Stomach (tissue), 9 donors: ENCODE data around the gene COX17. TPM values are rescaled to one million over a fixed set of nuclear protein-coding genes. Genes with fewer than 3 reads are reported as not detected.
"Not testable (repeated sequence)": the region's sequence is repeated elsewhere in the genome, so short reads cannot be mapped to it uniquely, and the experiment has no call there.

ENCODE experiments used
- DNase-seq, 2 donors: peaks; one replicate each; pipeline versions ENCODE4 v3.0.0 to v3.0.0-alpha.2; 2013 to 2019
- H3K27ac ChIP-seq, 5 donors: fragments of 200-600 bp in 4 of 5; sonication (generic) in 4 of 5; one replicate each; pipeline ENCODE4 v1.5.1; 2013 to 2019; ENCODE audit warnings: mild to moderate bottlenecking in 1 of 5, moderate library complexity in 1 of 5
- H3K27me3 ChIP-seq, 3 donors: fragments of 200-600 bp; sonication (generic); one replicate each; pipeline ENCODE4 v1.5.1; 2017 to 2019; ENCODE audit warnings: mixed run types in 1 of 3
- H3K36me3 ChIP-seq, 4 donors: fragments of 200-600 bp; sonication (generic); 1 replicate in 3 of 4; 2 replicates in 1 of 4; pipeline ENCODE4 v1.5.1; 2016 to 2019
- H3K4me1 ChIP-seq, 4 donors: fragments of 200-600 bp; sonication (generic); one replicate each; pipeline ENCODE4 v1.5.1; 2016 to 2019
- H3K4me3 ChIP-seq, 4 donors: fragments of 200-600 bp; sonication (generic) in 3 of 4; one replicate each; pipeline ENCODE4 v1.5.1; 2016 to 2019; ENCODE audit warnings: mild to moderate bottlenecking in 1 of 4
- H3K9me3 ChIP-seq, 4 donors: fragments of 200-600 bp; sonication (generic); one replicate each; pipeline ENCODE4 v1.5.1; 2016 to 2019
- CTCF ChIP-seq, 7 experiments: fragments of 450-650 bp in 4 of 7; fragments of 200-600 bp in 3 of 7; sonication (generic) in 3 of 7; IDR thresholded peaks; one replicate each; pipeline ENCODE4 v1.5.1; 2016 to 2019; ENCODE audit warnings: antibody characterized with exemption in 7 of 7, control low read depth in 2 of 7, mild to moderate bottlenecking in 1 of 7
- EP300 ChIP-seq: sonication (generic); formaldehyde crosslinking; IDR thresholded peaks from one replicate; pipeline ENCODE4 v1.6.1; 2017; ENCODE audit warnings: antibody characterized with exemption
- POLR2A ChIP-seq, 4 donors: fragments of 450-650 bp; IDR thresholded peaks; one replicate each; pipeline ENCODE4 v1.6.1; 2016; ENCODE audit warnings: antibody characterized with exemption in 4 of 4, control low read depth in 2 of 4, mild to moderate bottlenecking in 1 of 4, moderate library complexity in 1 of 4
- POLR2AphosphoS5 ChIP-seq, 3 donors: sonication (generic); formaldehyde crosslinking; IDR thresholded peaks; one replicate each; pipeline ENCODE4 v1.6.1; 2016; ENCODE audit warnings: antibody characterized with exemption in 3 of 3
- WGBS, 5 donors: extraction: QIAGEN DNeasy Blood & Tissue Kit in 3 of 5; methylation state at CpG; one replicate each; pipeline versions ENCODE4 v1.1.5 to v1.1.7; 2013 to 2018; 5-methylcytosine and 5-hydroxymethylcytosine counted together
- intact Hi-C: fragments of 100-400 bp; cut with DNase I; formaldehyde crosslinking; loops from one replicate; pipeline ENCODE4 v1.15.1; 2023; ENCODE audit warnings: low total_unique reads
- polyA plus RNA-seq, 3 donors: library from polyadenylated mRNA; stranded (reverse); fragments of 200-250 nt; gene quantifications; one replicate each; pipeline ENCODE4 v1.2.3, GENCODE V29; 2013
- total RNA-seq, 5 donors: library from RNA; depleted of rRNA; stranded (reverse); fragments of >200 nt; gene quantifications; one replicate each; pipeline versions ENCODE4 v1.1.0 to v1.2.3, GENCODE V29; 2014 to 2016
- donor health status: healthy with polysubstance abuse.
- donor health status: Bipolar disorder and iron deficiency.
- donor health status: healthy.

Gene COX17
- total and polyA plus RNA-seq, 8 donors, result 28.6 to 184 (median 57.5) TPM

GRCh38 chr3:119679874-119680273 is 2.7 kb upstream of the COX17 start:
- Histone ChIP-seq H3K4me3 (no peak overlapping the region), H3K4me1 (peaks cover 17 to 24% (median 20%) of the 10 kb centered on the region in 4 donors), H3K9me3 (no peaks in the 10 kb centered on the region), H3K27me3 (no peaks in the 10 kb centered on the region), H3K27ac (no peak overlapping the region), H3K36me3 (peaks cover 0 to 3% (median 1%) of the 10 kb centered on the region in 4 donors)
- TF ChIP-seq POLR2A (IDR thresholded peaks at IDR 0.05), result no peak
- no peak for TF ChIP-seq EP300
- TF ChIP-seq POLR2AphosphoS5 (IDR thresholded peaks at IDR 0.05), result no peak
- no peak for TF ChIP-seq CTCF (IDR thresholded peaks at IDR 0.05)
- intact Hi-C loops, result no loop called here
- no peak for DNase-seq

- Histone ChIP-seq H3K36me3 (peaks cover 15 to 20% (median 17%) of the 10 kb centered on the region in 4 donors), H3K4me3 (peak overlapping the region in 1 of 4 donors; percentile 74), H3K4me1 (peaks cover 17 to 26% (median 20%) of the 10 kb centered on the region in 4 donors), H3K27ac (peak overlapping the region in 1 of 5 donors; percentile 96)
- H3K9me3 ChIP-seq, intact Hi-C loops, H3K27me3 ChIP-seq, DNase-seq: not testable (repeated sequence)
- WGBS, 5 donors, result 96 to 99% (median 98%) methylated on average over 10 of the region's 10 CpGs
Observed at GRCh38 chr3:119678209-119678608, 1.0 kb upstream of the COX17 start.

- H3K36me3 ChIP-seq, result peaks cover 16 to 26% (median 22%) of the 10 kb centered on the region in 4 donors
- H3K27ac ChIP-seq, result peak overlapping the region; percentile 91 to 97 (median 95)
- H3K4me1 ChIP-seq, result peaks cover 17 to 28% (median 22%) of the 10 kb centered on the region in 4 donors
- TF ChIP-seq POLR2AphosphoS5 (IDR thresholded peaks at IDR 0.05), result no peak
- no peak for DNase-seq
- no peaks in the 10 kb centered on the region for H3K27me3 ChIP-seq
- intact Hi-C loops, result no loop called here
- 3 to 8% (median 6%) methylated on average over 6 of the region's 6 CpGs for WGBS, 5 donors
- H3K4me3 ChIP-seq, result peak overlapping the region; percentile 61 to 74 (median 70)
- no peaks in the 10 kb centered on the region for H3K9me3 ChIP-seq
Observed at GRCh38 chr3:119677641-119677934, 382 bp upstream of the COX17 start.

GRCh38 chr3:119676020-119676419 is 1.2 kb downstream of the COX17 start:
- intact Hi-C loops, result no loop called here
- DNase-seq, result no peak
- WGBS, 5 donors, result 23 to 45% (median 43%) methylated on average over 1 of the region's 1 CpG

GRCh38 chr3:119675188-119675874 is 1.9 kb downstream of the COX17 start:
- TF ChIP-seq CTCF (IDR thresholded peaks at IDR 0.05), result no peak
- no peak for TF ChIP-seq POLR2A (IDR thresholded peaks at IDR 0.05)
- TF ChIP-seq EP300, result no peak
- H3K27me3 ChIP-seq, result no peaks in the 10 kb centered on the region
- no peaks in the 10 kb centered on the region for H3K9me3 ChIP-seq
- intact Hi-C loops, result no loop called here
- H3K36me3 ChIP-seq, result peaks cover 16 to 49% (median 44%) of the 10 kb centered on the region in 4 donors
- peaks cover 17 to 29% (median 22%) of the 10 kb centered on the region in 4 donors for H3K4me1 ChIP-seq
- WGBS, 5 donors, result 68 to 77% (median 73%) methylated on average over 5 of the region's 5 CpGs
- peak overlapping the region in 4 of 5 donors; percentile 93 to 97 (median 96) for H3K27ac ChIP-seq
- peak overlapping the region in 2 of 4 donors; percentile 61 to 72 for H3K4me3 ChIP-seq
- DNase-seq, result no peak

More at GRCh38 chr3:119676020-119676419, 1.2 kb downstream of the COX17 start:
- Histone ChIP-seq H3K27me3 (no peaks in the 10 kb centered on the region), H3K4me1 (peaks cover 17 to 28% (median 22%) of the 10 kb centered on the region in 4 donors), H3K27ac (peak overlapping the region in 4 of 5 donors; percentile 93 to 97 (median 96)), H3K9me3 (no peaks in the 10 kb centered on the region), H3K4me3 (peak overlapping the region; percentile 61 to 74 (median 70)), H3K36me3 (peaks cover 16 to 42% (median 37%) of the 10 kb centered on the region in 4 donors)
- TF ChIP-seq EP300 (no peak), POLR2A (IDR thresholded peaks at IDR 0.05) (no peak), POLR2AphosphoS5 (IDR thresholded peaks at IDR 0.05) (no peak), CTCF (IDR thresholded peaks at IDR 0.05) (no peak)
